ENCODE data around the gene GSC2. TPM values are rescaled to one million over a fixed set of nuclear protein-coding genes. Genes with fewer than 3 reads are reported as not detected.

The GSC2 gene
- total and polyA plus RNA-seq, 9 of the 15 experiments (the other 6 are each of a cell fraction or from before 2014, with no cell fraction given), result not detected

GRCh38 chr22:19124377-19124776, 25.7 kb downstream of the GSC2 start (continued):
- TF ChIP-seq ZNF592 (IDR thresholded peaks at IDR 0.05) (no peak), RAD51 (IDR thresholded peaks at IDR 0.05; ENCODE audit: borderline replicate concordance, low read depth) (peak; percentile 42; the same call in 1 of the 2 replicates), ZNF609 (CRISPR knock-in tag; IDR thresholded peaks at IDR 0.05; ENCODE audit: borderline replicate concordance) (no peak), EHMT2 (IDR thresholded peaks at IDR 0.05) (peak; percentile 20; the same call in 1 of the 2 replicates), GABPA (tag; conservative IDR thresholded peaks at IDR 0.05; ENCODE audit: low read depth) (no peak)

Measured in K562 (cell line).